Tibial nerve (tissue), 4 donors: ENCODE measurements around the gene ZCCHC14.

Experiments used
- EP300 ChIP-seq, 2 donors: sonication (generic); formaldehyde crosslinking; IDR thresholded peaks; one replicate each; pipeline ENCODE4 v1.6.1; 2017; ENCODE audit warnings: antibody characterized with exemption in 2 of 2, mild to moderate bottlenecking in 1 of 2
- POLR2A ChIP-seq, 2 donors: fragments of 450-650 bp; IDR thresholded peaks; one replicate each; pipeline ENCODE4 v1.6.1; 2017; ENCODE audit warnings: antibody characterized with exemption in 2 of 2, mild to moderate bottlenecking in 2 of 2, moderate library complexity in 2 of 2
- TF ChIP-seq, protein P1 (sequence below), 5 experiments: fragments of 200-600 bp in 3 of 5; fragments of 450-650 bp in 2 of 5; sonication (generic) in 3 of 5; IDR thresholded peaks; one replicate each; pipeline ENCODE4 v1.5.1; 2016 to 2019; ENCODE audit warnings: antibody characterized with exemption in 5 of 5, mild to moderate bottlenecking in 3 of 5, moderate library complexity in 2 of 5

DNA sequence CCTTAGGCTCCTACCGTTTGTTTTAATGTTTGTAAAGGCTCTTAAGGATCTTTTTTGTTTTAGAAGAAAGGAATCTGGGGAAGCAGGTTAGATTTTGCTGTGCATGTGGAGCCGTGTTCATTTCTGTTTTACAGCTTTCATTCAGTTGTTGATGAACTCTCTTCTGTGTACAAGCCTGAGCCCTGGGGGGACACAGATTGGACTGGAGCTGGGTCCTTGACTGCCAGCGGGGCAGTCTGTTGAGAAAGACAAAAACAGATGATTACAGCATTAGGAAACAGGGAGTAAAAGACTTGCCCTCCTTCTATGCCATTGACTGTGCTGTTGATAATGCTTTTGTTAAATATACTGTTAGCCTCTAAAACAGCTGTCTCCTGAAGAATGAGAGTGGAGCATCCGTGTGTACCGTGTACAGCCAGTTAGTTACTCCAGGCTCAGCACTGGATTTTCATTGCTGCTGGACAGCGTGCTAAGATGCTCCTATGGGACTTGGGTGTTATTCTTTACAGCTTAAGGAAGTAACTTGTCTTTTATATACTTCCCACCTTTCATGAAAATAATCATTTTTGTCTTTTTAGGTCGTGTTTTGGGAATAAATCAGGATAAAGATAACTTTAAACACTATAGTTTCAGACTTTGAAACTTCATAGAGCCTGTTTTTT lies 97.5 kb downstream of the ZCCHC14 start:
- TF ChIP-seq POLR2A (IDR thresholded peaks at IDR 0.05) (no peak), EP300 (IDR thresholded peaks at IDR 0.05) (no peak)
- TF ChIP-seq, protein P1, sequence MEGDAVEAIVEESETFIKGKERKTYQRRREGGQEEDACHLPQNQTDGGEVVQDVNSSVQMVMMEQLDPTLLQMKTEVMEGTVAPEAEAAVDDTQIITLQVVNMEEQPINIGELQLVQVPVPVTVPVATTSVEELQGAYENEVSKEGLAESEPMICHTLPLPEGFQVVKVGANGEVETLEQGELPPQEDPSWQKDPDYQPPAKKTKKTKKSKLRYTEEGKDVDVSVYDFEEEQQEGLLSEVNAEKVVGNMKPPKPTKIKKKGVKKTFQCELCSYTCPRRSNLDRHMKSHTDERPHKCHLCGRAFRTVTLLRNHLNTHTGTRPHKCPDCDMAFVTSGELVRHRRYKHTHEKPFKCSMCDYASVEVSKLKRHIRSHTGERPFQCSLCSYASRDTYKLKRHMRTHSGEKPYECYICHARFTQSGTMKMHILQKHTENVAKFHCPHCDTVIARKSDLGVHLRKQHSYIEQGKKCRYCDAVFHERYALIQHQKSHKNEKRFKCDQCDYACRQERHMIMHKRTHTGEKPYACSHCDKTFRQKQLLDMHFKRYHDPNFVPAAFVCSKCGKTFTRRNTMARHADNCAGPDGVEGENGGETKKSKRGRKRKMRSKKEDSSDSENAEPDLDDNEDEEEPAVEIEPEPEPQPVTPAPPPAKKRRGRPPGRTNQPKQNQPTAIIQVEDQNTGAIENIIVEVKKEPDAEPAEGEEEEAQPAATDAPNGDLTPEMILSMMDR (IDR thresholded peaks at IDR 0.05): no peak
